ENCODE results near the gene RETREG2.

The RETREG2 gene

GRCh38 chr2:219210196-219210885, 32.3 kb downstream of the RETREG2 start:
- ATAC-seq (ENCODE audit: low read depth) (no peak), DNase-seq (ENCODE audit: low spot score in 2 of 2) (no peak)
- H3K9me3 Mint-ChIP-seq, result no peaks in the 10 kb centered on the region
- H3K27ac Mint-ChIP-seq, result no peak overlapping the region
- no peak overlapping the region for H3K4me3 Mint-ChIP-seq
- peaks cover 19% of the 10 kb centered on the region for H3K4me1 Mint-ChIP-seq
- H3K36me3 Mint-ChIP-seq, result peaks cover 3% of the 10 kb centered on the region
- H3K27me3 Mint-ChIP-seq, result no peaks in the 10 kb centered on the region

GRCh38 chr2:219210886-219211362, 32.8 kb downstream of the RETREG2 start:
- Mint-ChIP-seq H3K27me3 (no peaks in the 10 kb centered on the region), H3K4me3 (no peak overlapping the region), H3K36me3 (peaks cover 3% of the 10 kb centered on the region), H3K27ac (peak overlapping the region; percentile 63), H3K4me1 (peaks cover 19% of the 10 kb centered on the region), H3K9me3 (no peaks in the 10 kb centered on the region)
- DNase-seq (ENCODE audit: low spot score in 2 of 2) (no peak), ATAC-seq (ENCODE audit: low read depth) (no peak)

- Mint-ChIP-seq H3K36me3 (peaks cover 3% of the 10 kb centered on the region), H3K4me3 (no peak overlapping the region), H3K27ac (no peak overlapping the region), H3K9me3 (no peaks in the 10 kb centered on the region), H3K27me3 (no peaks in the 10 kb centered on the region), H3K4me1 (peaks cover 19% of the 10 kb centered on the region)
- DNase-seq (ENCODE audit: low spot score in 2 of 2) (no peak), ATAC-seq (ENCODE audit: low read depth) (no peak)
These were observed 34.9 kb downstream of the RETREG2 start for GRCh38 chr2:219213026-219213415.

GRCh38 chr2:219213486-219214071, 35.5 kb downstream of the RETREG2 start:
- no peak overlapping the region for H3K4me3 Mint-ChIP-seq
- H3K27me3 Mint-ChIP-seq, result no peaks in the 10 kb centered on the region
- no peaks in the 10 kb centered on the region for H3K9me3 Mint-ChIP-seq
- peaks cover 3% of the 10 kb centered on the region for H3K36me3 Mint-ChIP-seq
- peaks cover 17% of the 10 kb centered on the region for H3K4me1 Mint-ChIP-seq
- ATAC-seq (ENCODE audit: low read depth), result no peak
- no peak for DNase-seq (ENCODE audit: low spot score in 2 of 2)
- H3K27ac Mint-ChIP-seq, result no peak overlapping the region

- Mint-ChIP-seq H3K4me1 (peaks cover 17% of the 10 kb centered on the region), H3K36me3 (peaks cover 3% of the 10 kb centered on the region), H3K9me3 (no peaks in the 10 kb centered on the region), H3K27me3 (no peaks in the 10 kb centered on the region), H3K27ac (no peak overlapping the region), H3K4me3 (no peak overlapping the region)
- ATAC-seq (ENCODE audit: low read depth) (no peak), DNase-seq (ENCODE audit: low spot score in 2 of 2) (no peak)
These were observed 36.1 kb downstream of the RETREG2 start for GRCh38 chr2:219214141-219214540.

- DNase-seq (ENCODE audit: low spot score in 2 of 2), result no peak
- no peaks in the 10 kb centered on the region for H3K27me3 Mint-ChIP-seq
- H3K27ac Mint-ChIP-seq, result no peak overlapping the region
- peaks cover 19% of the 10 kb centered on the region for H3K4me1 Mint-ChIP-seq
- no peak for ATAC-seq (ENCODE audit: low read depth)
- peaks cover 5% of the 10 kb centered on the region for H3K36me3 Mint-ChIP-seq
- no peaks in the 10 kb centered on the region for H3K9me3 Mint-ChIP-seq
- no peak overlapping the region for H3K4me3 Mint-ChIP-seq
These were observed 36.7 kb downstream of the RETREG2 start for GRCh38 chr2:219214786-219215185.

GRCh38 chr2:219215871-219216534, 37.9 kb downstream of the RETREG2 start:
- peaks cover 19% of the 10 kb centered on the region for H3K4me1 Mint-ChIP-seq
- no peaks in the 10 kb centered on the region for H3K9me3 Mint-ChIP-seq
- DNase-seq (ENCODE audit: low spot score in 2 of 2), result no peak
- ATAC-seq (ENCODE audit: low read depth), result no peak
- no peak overlapping the region for H3K4me3 Mint-ChIP-seq
- H3K36me3 Mint-ChIP-seq, result peaks cover 7% of the 10 kb centered on the region
- no peak overlapping the region for H3K27ac Mint-ChIP-seq
- no peaks in the 10 kb centered on the region for H3K27me3 Mint-ChIP-seq

GRCh38 chr2:219216535-219216915, 38.5 kb downstream of the RETREG2 start:
- Mint-ChIP-seq H3K4me3 (no peak overlapping the region), H3K36me3 (peaks cover 11% of the 10 kb centered on the region), H3K9me3 (no peaks in the 10 kb centered on the region), H3K27me3 (no peaks in the 10 kb centered on the region), H3K4me1 (peaks cover 15% of the 10 kb centered on the region), H3K27ac (no peak overlapping the region)
- ATAC-seq (ENCODE audit: low read depth), result no peak
- DNase-seq (ENCODE audit: low spot score in 2 of 2), result no peak

- H3K4me1 Mint-ChIP-seq, result peaks cover 12% of the 10 kb centered on the region
- peak overlapping the region; percentile 82 for H3K4me3 Mint-ChIP-seq
- peak in 1 of 2 donors; percentile 40 for DNase-seq (ENCODE audit: low spot score in 2 of 2)
- no peaks in the 10 kb centered on the region for H3K27me3 Mint-ChIP-seq
- peak overlapping the region; percentile 6 for H3K27ac Mint-ChIP-seq
- peak; percentile 25 for ATAC-seq (ENCODE audit: low read depth)
- no peaks in the 10 kb centered on the region for H3K9me3 Mint-ChIP-seq
- H3K36me3 Mint-ChIP-seq, result peaks cover 13% of the 10 kb centered on the region
These were observed 40.2 kb downstream of the RETREG2 start for GRCh38 chr2:219218217-219218731.

GRCh38 chr2:219218732-219219701, 40.9 kb downstream of the RETREG2 start, which contains the start of gene ABCB6:
Gene ABCB6 (minus strand): TSS chr2:219218958. CDS start chr2:219218673, 285 bp downstream.
- no peaks in the 10 kb centered on the region for H3K27me3 Mint-ChIP-seq
- H3K4me3 Mint-ChIP-seq, result peak within 1 kb of the TSS; percentile 82
- ATAC-seq (ENCODE audit: low read depth) (peak; percentile 96), DNase-seq (ENCODE audit: low spot score in 2 of 2) (peak; percentile 79 to 84)
- peak within 1 kb of the TSS; percentile 41 for H3K27ac Mint-ChIP-seq
- H3K9me3 Mint-ChIP-seq, result no peaks in the 10 kb centered on the region
- peaks cover 16% of the 10 kb centered on the region for H3K36me3 Mint-ChIP-seq
- peaks cover 12% of the 10 kb centered on the region for H3K4me1 Mint-ChIP-seq

- no peak for ATAC-seq (ENCODE audit: low read depth)
- no peak overlapping the region for H3K27ac Mint-ChIP-seq
- DNase-seq (ENCODE audit: low spot score in 2 of 2), result no peak
- no peak overlapping the region for H3K4me3 Mint-ChIP-seq
- peaks cover 12% of the 10 kb centered on the region for H3K4me1 Mint-ChIP-seq
- no peaks in the 10 kb centered on the region for H3K9me3 Mint-ChIP-seq
- peaks cover 20% of the 10 kb centered on the region for H3K36me3 Mint-ChIP-seq
- no peaks in the 10 kb centered on the region for H3K27me3 Mint-ChIP-seq
These were observed 41.9 kb downstream of the RETREG2 start for GRCh38 chr2:219219784-219220532.

- DNase-seq (ENCODE audit: low spot score in 2 of 2) (no peak), ATAC-seq (ENCODE audit: low read depth) (no peak)
- Mint-ChIP-seq H3K27me3 (no peaks in the 10 kb centered on the region), H3K4me3 (no peak overlapping the region), H3K36me3 (peaks cover 23% of the 10 kb centered on the region), H3K4me1 (peaks cover 12% of the 10 kb centered on the region), H3K27ac (no peak overlapping the region), H3K9me3 (no peaks in the 10 kb centered on the region)
These were observed 42.8 kb downstream of the RETREG2 start for GRCh38 chr2:219220652-219221402.
